Adrenal gland (tissue), 5 donors: ENCODE measurements around the gene LAMTOR2.

Source experiments
- POLR2A ChIP-seq, 2 donors: fragments of 450-650 bp; IDR thresholded peaks; one replicate each; pipeline ENCODE4 v1.6.1; 2017; ENCODE audit warnings: antibody characterized with exemption in 2 of 2, mild to moderate bottlenecking in 2 of 2, moderate library complexity in 1 of 2
- TF ChIP-seq, protein P1 (sequence below), 6 experiments: fragments of 450-650 bp in 4 of 6; fragments of 200-600 bp in 2 of 6; sonication (generic) in 1 of 6; IDR thresholded peaks; 1 replicate in 5 of 6; 2 replicates in 1 of 6; pipeline versions ENCODE4 v1.5.1 to v1.8.0; 2016 to 2021; ENCODE audit warnings: antibody characterized with exemption in 6 of 6, mild to moderate bottlenecking in 2 of 6, moderate library complexity in 1 of 6
- donor health status: DM: no; HTN: no; CAD: no.

GRCh38 chr1:156072251-156072650 lies 17.7 kb downstream of the LAMTOR2 start:
- TF ChIP-seq, protein P1, sequence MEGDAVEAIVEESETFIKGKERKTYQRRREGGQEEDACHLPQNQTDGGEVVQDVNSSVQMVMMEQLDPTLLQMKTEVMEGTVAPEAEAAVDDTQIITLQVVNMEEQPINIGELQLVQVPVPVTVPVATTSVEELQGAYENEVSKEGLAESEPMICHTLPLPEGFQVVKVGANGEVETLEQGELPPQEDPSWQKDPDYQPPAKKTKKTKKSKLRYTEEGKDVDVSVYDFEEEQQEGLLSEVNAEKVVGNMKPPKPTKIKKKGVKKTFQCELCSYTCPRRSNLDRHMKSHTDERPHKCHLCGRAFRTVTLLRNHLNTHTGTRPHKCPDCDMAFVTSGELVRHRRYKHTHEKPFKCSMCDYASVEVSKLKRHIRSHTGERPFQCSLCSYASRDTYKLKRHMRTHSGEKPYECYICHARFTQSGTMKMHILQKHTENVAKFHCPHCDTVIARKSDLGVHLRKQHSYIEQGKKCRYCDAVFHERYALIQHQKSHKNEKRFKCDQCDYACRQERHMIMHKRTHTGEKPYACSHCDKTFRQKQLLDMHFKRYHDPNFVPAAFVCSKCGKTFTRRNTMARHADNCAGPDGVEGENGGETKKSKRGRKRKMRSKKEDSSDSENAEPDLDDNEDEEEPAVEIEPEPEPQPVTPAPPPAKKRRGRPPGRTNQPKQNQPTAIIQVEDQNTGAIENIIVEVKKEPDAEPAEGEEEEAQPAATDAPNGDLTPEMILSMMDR (IDR thresholded peaks at IDR 0.05) = no peak
- no peak for TF ChIP-seq POLR2A (IDR thresholded peaks at IDR 0.05)
